Breast epithelium (tissue), 3 donors: ENCODE results near the gene ARRDC2.

Experiments
- CTCF ChIP-seq, 3 donors: fragments of 450-650 bp; IDR thresholded peaks; one replicate each; pipeline ENCODE4 v1.5.1; 2016 to 2017; ENCODE audit warnings: antibody characterized with exemption in 3 of 3, mild to moderate bottlenecking in 3 of 3, moderate library complexity in 3 of 3
- POLR2AphosphoS5 ChIP-seq, 3 donors: sonication (generic); formaldehyde crosslinking; IDR thresholded peaks; one replicate each; pipeline ENCODE4 v1.6.1; 2017; ENCODE audit warnings: antibody characterized with exemption in 3 of 3

- TF ChIP-seq CTCF (IDR thresholded peaks at IDR 0.05) = no peak
- TF ChIP-seq POLR2AphosphoS5 (IDR thresholded peaks at IDR 0.05) = no peak
Observed at GRCh38 chr19:17982430-17982829, 25.5 kb upstream of the ARRDC2 start.
